Astrocyte (in vitro differentiated cells and primary cell): Measurements from ENCODE around the gene FGA. TPM values are rescaled to one million over a fixed set of nuclear protein-coding genes. Genes with fewer than 3 reads are reported as not detected.

Source experiments
- DNase-seq: peaks from one replicate; pipeline ENCODE4 v3.0.0-alpha.2; 2010; ENCODE audit warnings: low read depth
- FAIRE-seq: peaks from 2 replicates; lab custom pipeline; 2011; peaks lifted over from hg19 to GRCh38; lab: Jason Lieb, UNC
- H2AFZ ChIP-seq: 2 replicates; pipeline ENCODE4 v1.6.0; 2012; ENCODE audit warnings: low read depth, low read length, inconsistent platforms
- H3K27ac ChIP-seq: 2 replicates; pipeline ENCODE4 v1.5.1; 2011; ENCODE audit warnings: low read depth, low read length, inconsistent platforms
- H3K27me3 ChIP-seq: 2 replicates; pipeline ENCODE4 v1.6.0; 2011; ENCODE audit warnings: low read length, inconsistent platforms; ENCODE audit not compliant: insufficient read depth
- H3K36me3 ChIP-seq: 2 replicates; pipeline ENCODE4 v1.5.1; 2011; ENCODE audit warnings: low read length, inconsistent platforms; ENCODE audit not compliant: insufficient read depth
- H3K4me1 ChIP-seq: 2 replicates; pipeline ENCODE4 v1.5.1; 2011; ENCODE audit warnings: low read length, inconsistent platforms; ENCODE audit not compliant: insufficient read depth
- H3K4me2 ChIP-seq: 2 replicates; pipeline ENCODE4 v1.6.0; 2012; ENCODE audit warnings: low read length, inconsistent platforms
- H3K4me3 ChIP-seq: 2 replicates; pipeline ENCODE4 v1.5.1; 2011; ENCODE audit warnings: low read depth, mild to moderate bottlenecking, low read length, inconsistent platforms; ENCODE audit not compliant: insufficient read depth
- H3K79me2 ChIP-seq: 2 replicates; pipeline ENCODE4 v1.6.0; 2012; ENCODE audit warnings: mild to moderate bottlenecking, low read length, inconsistent platforms; ENCODE audit not compliant: insufficient read depth
- H3K9ac ChIP-seq: 2 replicates; pipeline ENCODE4 v1.6.0; 2012; ENCODE audit warnings: mild to moderate bottlenecking, low read length, inconsistent platforms
- H3K9me3 ChIP-seq: 2 replicates; pipeline ENCODE4 v1.5.1; 2012; ENCODE audit warnings: low read depth, mild to moderate bottlenecking, low read length, inconsistent platforms; ENCODE audit not compliant: insufficient read depth
- H4K20me1 ChIP-seq: 2 replicates; pipeline ENCODE4 v1.6.0; 2012; ENCODE audit warnings: low read length, inconsistent platforms; ENCODE audit not compliant: insufficient read depth
- H3K27ac Mint-ChIP-seq: one replicate; pipeline ENCODE4 v1.8.0; 2021; ENCODE audit warnings: mild to moderate bottlenecking, mixed read lengths; ENCODE audit not compliant: unreplicated experiment
- H3K27me3 Mint-ChIP-seq: one replicate; pipeline ENCODE4 v1.8.0; 2021; ENCODE audit warnings: low read depth, mixed read lengths; ENCODE audit not compliant: unreplicated experiment
- H3K36me3 Mint-ChIP-seq: one replicate; pipeline ENCODE4 v1.8.0; 2021; ENCODE audit warnings: low read depth, mixed read lengths; ENCODE audit not compliant: unreplicated experiment
- H3K4me1 Mint-ChIP-seq: one replicate; pipeline ENCODE4 v1.8.0; 2021; ENCODE audit warnings: low read depth, mixed read lengths; ENCODE audit not compliant: unreplicated experiment
- H3K4me3 Mint-ChIP-seq: one replicate; pipeline ENCODE4 v1.8.0; 2021; ENCODE audit warnings: mild to moderate bottlenecking, moderate library complexity, mixed read lengths; ENCODE audit not compliant: unreplicated experiment
- H3K9me3 Mint-ChIP-seq: one replicate; pipeline ENCODE4 v1.8.0; 2021; ENCODE audit warnings: mild to moderate bottlenecking, mixed read lengths; ENCODE audit not compliant: unreplicated experiment
- EZH2 ChIP-seq: IDR thresholded peaks from 2 replicates; pipeline ENCODE4 v1.6.1; 2012; ENCODE audit warnings: mild to moderate bottlenecking, low read length, inconsistent platforms; ENCODE audit not compliant: insufficient read depth
- total RNA-seq: library from RNA; stranded (reverse); gene quantifications from 2 replicates; pipeline ENCODE4 v1.2.1, GENCODE V29; 2021
- TF ChIP-seq, protein P1 (sequence below): IDR thresholded peaks from 2 replicates; pipeline ENCODE4 v1.5.1; 2011; ENCODE audit warnings: low read depth, mild to moderate bottlenecking, inconsistent platforms, low read length, moderate library complexity; ENCODE audit not compliant: insufficient read depth

Gene FGA
- total RNA-seq, 1 donor from 2014 or later, result not detected

DNA sequence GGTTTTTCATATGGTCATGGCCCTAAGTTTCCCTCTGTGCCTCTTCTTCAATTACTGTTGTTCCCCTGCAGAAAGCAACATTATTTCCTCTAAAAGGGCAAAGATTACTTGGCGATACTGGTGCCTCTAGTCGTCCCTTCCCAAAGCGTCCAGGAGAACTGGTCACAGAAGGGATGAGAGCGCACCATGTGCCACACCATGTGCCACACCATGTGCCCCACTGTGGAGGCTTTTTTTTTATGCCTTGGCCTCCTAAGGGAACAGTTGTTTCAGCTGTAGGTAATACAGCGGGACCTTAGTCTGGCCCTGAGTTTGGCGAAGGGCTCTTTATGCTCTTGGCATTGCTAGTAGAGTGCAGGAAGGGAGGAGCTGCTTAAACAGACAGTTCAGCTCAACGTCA lies 33.5 kb upstream of the FGA start:
- Histone ChIP-seq H3K9ac (no peak overlapping the region), H3K27ac (no peak overlapping the region), H3K9me3 (no peaks in the 10 kb centered on the region), H3K27me3 (peaks cover 13% of the 10 kb centered on the region), H3K4me1 (peaks cover 3% of the 10 kb centered on the region), H3K36me3 (no peaks in the 10 kb centered on the region), H3K4me3 (no peak overlapping the region), H3K4me2 (no peak overlapping the region), H4K20me1 (no peaks in the 10 kb centered on the region), H3K79me2 (no peaks in the 10 kb centered on the region), H2AFZ (no peak overlapping the region)
- H3K27ac Mint-ChIP-seq, result no peak overlapping the region
- H3K27me3 Mint-ChIP-seq, result peaks cover 6% of the 10 kb centered on the region
- H3K4me3 Mint-ChIP-seq, result no peak overlapping the region
- H3K9me3 Mint-ChIP-seq, result no peaks in the 10 kb centered on the region
- peaks cover 5% of the 10 kb centered on the region for H3K4me1 Mint-ChIP-seq
- TF ChIP-seq, protein P1, sequence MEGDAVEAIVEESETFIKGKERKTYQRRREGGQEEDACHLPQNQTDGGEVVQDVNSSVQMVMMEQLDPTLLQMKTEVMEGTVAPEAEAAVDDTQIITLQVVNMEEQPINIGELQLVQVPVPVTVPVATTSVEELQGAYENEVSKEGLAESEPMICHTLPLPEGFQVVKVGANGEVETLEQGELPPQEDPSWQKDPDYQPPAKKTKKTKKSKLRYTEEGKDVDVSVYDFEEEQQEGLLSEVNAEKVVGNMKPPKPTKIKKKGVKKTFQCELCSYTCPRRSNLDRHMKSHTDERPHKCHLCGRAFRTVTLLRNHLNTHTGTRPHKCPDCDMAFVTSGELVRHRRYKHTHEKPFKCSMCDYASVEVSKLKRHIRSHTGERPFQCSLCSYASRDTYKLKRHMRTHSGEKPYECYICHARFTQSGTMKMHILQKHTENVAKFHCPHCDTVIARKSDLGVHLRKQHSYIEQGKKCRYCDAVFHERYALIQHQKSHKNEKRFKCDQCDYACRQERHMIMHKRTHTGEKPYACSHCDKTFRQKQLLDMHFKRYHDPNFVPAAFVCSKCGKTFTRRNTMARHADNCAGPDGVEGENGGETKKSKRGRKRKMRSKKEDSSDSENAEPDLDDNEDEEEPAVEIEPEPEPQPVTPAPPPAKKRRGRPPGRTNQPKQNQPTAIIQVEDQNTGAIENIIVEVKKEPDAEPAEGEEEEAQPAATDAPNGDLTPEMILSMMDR, result no peak
- TF ChIP-seq EZH2, result no peak
- H3K36me3 Mint-ChIP-seq, result no peaks in the 10 kb centered on the region
- FAIRE-seq, result no peak
- DNase-seq, result no peak

DNA sequence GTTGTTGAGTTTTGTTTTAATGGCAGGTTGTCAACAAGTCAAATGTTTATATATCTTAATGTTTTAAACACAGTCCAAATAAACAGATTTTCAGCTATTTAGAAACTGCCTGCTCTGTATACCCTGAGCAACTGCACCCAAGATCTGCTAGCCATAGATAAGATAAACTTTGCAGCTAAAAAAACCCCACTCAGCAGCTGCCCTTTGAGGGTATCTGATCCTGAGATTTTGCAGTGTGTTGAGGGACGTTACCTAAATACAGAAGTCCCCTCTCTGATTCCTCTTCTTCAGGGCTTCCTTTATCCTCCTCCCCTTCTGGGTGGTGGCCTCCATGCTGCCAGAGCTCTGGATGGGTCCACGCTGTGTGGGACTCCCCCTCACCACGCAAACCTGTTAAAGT lies 32.9 kb upstream of the FGA start:
- Histone ChIP-seq H3K9ac (no peak overlapping the region), H3K79me2 (no peaks in the 10 kb centered on the region), H3K9me3 (no peaks in the 10 kb centered on the region), H3K4me1 (peaks cover 3% of the 10 kb centered on the region), H2AFZ (no peak overlapping the region), H3K27ac (no peak overlapping the region), H3K4me3 (no peak overlapping the region), H3K36me3 (no peaks in the 10 kb centered on the region), H3K27me3 (peaks cover 9% of the 10 kb centered on the region), H4K20me1 (no peaks in the 10 kb centered on the region), H3K4me2 (no peak overlapping the region)
- FAIRE-seq, result no peak
- no peak overlapping the region for H3K4me3 Mint-ChIP-seq
- TF ChIP-seq, protein P1, result no peak
- TF ChIP-seq EZH2, result no peak
- H3K36me3 Mint-ChIP-seq, result no peaks in the 10 kb centered on the region
- peaks cover 5% of the 10 kb centered on the region for H3K4me1 Mint-ChIP-seq
- no peak overlapping the region for H3K27ac Mint-ChIP-seq
- H3K27me3 Mint-ChIP-seq, result peaks cover 6% of the 10 kb centered on the region
- no peaks in the 10 kb centered on the region for H3K9me3 Mint-ChIP-seq
- no peak for DNase-seq

GRCh38 chr4:154622598-154622997 lies 32.1 kb upstream of the FGA start:
- H3K27ac Mint-ChIP-seq, result no peak overlapping the region
- TF ChIP-seq EZH2, result no peak
- TF ChIP-seq, protein P1, result peak; percentile 62
- Histone ChIP-seq H3K9me3 (no peaks in the 10 kb centered on the region), H3K4me3 (no peak overlapping the region), H3K4me1 (peaks cover 3% of the 10 kb centered on the region), H4K20me1 (no peaks in the 10 kb centered on the region), H2AFZ (no peak overlapping the region), H3K79me2 (no peaks in the 10 kb centered on the region), H3K36me3 (no peaks in the 10 kb centered on the region), H3K27ac (no peak overlapping the region), H3K27me3 (peaks cover 6% of the 10 kb centered on the region), H3K9ac (no peak overlapping the region), H3K4me2 (no peak overlapping the region)
- FAIRE-seq (no peak), DNase-seq (peak; percentile 23)
- no peaks in the 10 kb centered on the region for H3K9me3 Mint-ChIP-seq
- peaks cover 6% of the 10 kb centered on the region for H3K27me3 Mint-ChIP-seq
- H3K4me3 Mint-ChIP-seq, result no peak overlapping the region
- H3K4me1 Mint-ChIP-seq, result peaks cover 5% of the 10 kb centered on the region
- no peaks in the 10 kb centered on the region for H3K36me3 Mint-ChIP-seq
